HEK293 (cell line): ENCODE data around the gene DPEP3.
A peak's percentile ranks its signal among the peaks of the same experiment; 100 is the strongest.

Experiments
- MYNN ChIP-seq: fragments of 450-650 bp; formaldehyde crosslinking; IDR thresholded peaks from 2 replicates; pipeline ENCODE4 v1.5.1; 2016; ENCODE audit warnings: missing biosample characterization, missing genetic modification characterization, borderline replicate concordance
- OVOL3 ChIP-seq: fragments of 450-650 bp; formaldehyde crosslinking; IDR thresholded peaks from 2 replicates; pipeline ENCODE4 v1.5.1; 2016; ENCODE audit warnings: missing biosample characterization, missing genetic modification characterization
- SCRT2 ChIP-seq: fragments of 450-650 bp; formaldehyde crosslinking; IDR thresholded peaks from 2 replicates; pipeline ENCODE4 v1.5.1; 2016; ENCODE audit warnings: missing biosample characterization, missing genetic modification characterization
- YY2 ChIP-seq: fragments of 450-650 bp; formaldehyde crosslinking; IDR thresholded peaks from 2 replicates; pipeline ENCODE4 v1.5.1; 2016; ENCODE audit warnings: missing biosample characterization, missing genetic modification characterization
- ZBTB20 ChIP-seq: fragments of 450-650 bp; formaldehyde crosslinking; IDR thresholded peaks from 2 replicates; pipeline ENCODE4 v1.5.1; 2016; ENCODE audit warnings: missing biosample characterization, missing genetic modification characterization
- ZNF133 ChIP-seq: fragments of 450-650 bp; formaldehyde crosslinking; IDR thresholded peaks from 2 replicates; pipeline ENCODE4 v1.5.1; 2016; ENCODE audit warnings: missing biosample characterization, missing genetic modification characterization
- ZNF140 ChIP-seq: fragments of 450-650 bp; formaldehyde crosslinking; IDR thresholded peaks from 2 replicates; pipeline ENCODE4 v1.5.1; 2016; ENCODE audit warnings: missing biosample characterization, missing genetic modification characterization
- ZNF157 ChIP-seq: fragments of 450-650 bp; formaldehyde crosslinking; IDR thresholded peaks from 2 replicates; pipeline ENCODE4 v1.5.1; 2016; ENCODE audit warnings: missing biosample characterization, missing genetic modification characterization
- ZNF175 ChIP-seq: fragments of 450-650 bp; formaldehyde crosslinking; IDR thresholded peaks from 2 replicates; pipeline ENCODE4 v1.5.1; 2016; ENCODE audit warnings: missing biosample characterization, missing genetic modification characterization
- ZNF398 ChIP-seq: fragments of 450-650 bp; formaldehyde crosslinking; IDR thresholded peaks from 2 replicates; pipeline ENCODE4 v1.5.1; 2017; ENCODE audit warnings: missing biosample characterization, missing genetic modification characterization
- ZNF501 ChIP-seq: fragments of 450-650 bp; formaldehyde crosslinking; IDR thresholded peaks from 2 replicates; pipeline ENCODE4 v1.5.1; 2016; ENCODE audit warnings: missing biosample characterization, missing genetic modification characterization
- ZNF521 ChIP-seq: fragments of 450-650 bp; formaldehyde crosslinking; IDR thresholded peaks from 2 replicates; pipeline ENCODE4 v1.5.1; 2017; ENCODE audit warnings: missing biosample characterization, mild to moderate bottlenecking, missing genetic modification characterization
- ZNF555 ChIP-seq: fragments of 450-650 bp; formaldehyde crosslinking; conservative IDR thresholded peaks from 2 replicates; pipeline ENCODE4 v1.5.1; 2017; ENCODE audit warnings: missing biosample characterization, mild to moderate bottlenecking, missing genetic modification characterization, inconsistent platforms
- ZNF558 ChIP-seq: fragments of 450-650 bp; formaldehyde crosslinking; IDR thresholded peaks from 2 replicates; pipeline ENCODE4 v1.5.1; 2016; ENCODE audit warnings: missing biosample characterization, missing genetic modification characterization
- ZNF571 ChIP-seq: fragments of 450-650 bp; formaldehyde crosslinking; IDR thresholded peaks from 2 replicates; pipeline ENCODE4 v1.5.0; 2017; ENCODE audit warnings: missing biosample characterization, missing genetic modification characterization
- ZNF830 ChIP-seq: fragments of 450-650 bp; IDR thresholded peaks from 2 replicates; pipeline ENCODE4 v1.5.0; 2018; ENCODE audit warnings: missing biosample characterization, missing genetic modification characterization, low read depth, mild to moderate bottlenecking, moderate library complexity
- ZXDB ChIP-seq: fragments of 450-650 bp; formaldehyde crosslinking; IDR thresholded peaks from 2 replicates; pipeline ENCODE4 v1.5.1; 2016; ENCODE audit warnings: missing biosample characterization, missing genetic modification characterization
- TF ChIP-seq, protein P1 (sequence below): fragments of 450-650 bp; formaldehyde crosslinking; conservative IDR thresholded peaks from 2 replicates; pipeline ENCODE4 v1.5.1; 2016; ENCODE audit warnings: low read depth, missing biosample characterization, missing genetic modification characterization
- TF ChIP-seq, protein P2 (sequence below): fragments of 450-650 bp; formaldehyde crosslinking; IDR thresholded peaks from 2 replicates; pipeline ENCODE4 v1.5.1; 2016; ENCODE audit warnings: missing biosample characterization, missing genetic modification characterization
- TF ChIP-seq, protein P3 (sequence below): fragments of 450-650 bp; formaldehyde crosslinking; IDR thresholded peaks from 2 replicates; pipeline ENCODE4 v1.5.1; 2016; ENCODE audit warnings: missing biosample characterization, missing genetic modification characterization, borderline replicate concordance
- TF ChIP-seq, protein P4 (sequence below): fragments of 450-650 bp; formaldehyde crosslinking; IDR thresholded peaks from 2 replicates; pipeline ENCODE4 v1.5.1; 2016; ENCODE audit warnings: missing biosample characterization, missing genetic modification characterization
- TF ChIP-seq, protein P5 (sequence below): fragments of 450-650 bp; formaldehyde crosslinking; IDR thresholded peaks from 2 replicates; pipeline ENCODE4 v1.5.1; 2016; ENCODE audit warnings: missing biosample characterization, missing genetic modification characterization, borderline replicate concordance

Gene DPEP3

DNA sequence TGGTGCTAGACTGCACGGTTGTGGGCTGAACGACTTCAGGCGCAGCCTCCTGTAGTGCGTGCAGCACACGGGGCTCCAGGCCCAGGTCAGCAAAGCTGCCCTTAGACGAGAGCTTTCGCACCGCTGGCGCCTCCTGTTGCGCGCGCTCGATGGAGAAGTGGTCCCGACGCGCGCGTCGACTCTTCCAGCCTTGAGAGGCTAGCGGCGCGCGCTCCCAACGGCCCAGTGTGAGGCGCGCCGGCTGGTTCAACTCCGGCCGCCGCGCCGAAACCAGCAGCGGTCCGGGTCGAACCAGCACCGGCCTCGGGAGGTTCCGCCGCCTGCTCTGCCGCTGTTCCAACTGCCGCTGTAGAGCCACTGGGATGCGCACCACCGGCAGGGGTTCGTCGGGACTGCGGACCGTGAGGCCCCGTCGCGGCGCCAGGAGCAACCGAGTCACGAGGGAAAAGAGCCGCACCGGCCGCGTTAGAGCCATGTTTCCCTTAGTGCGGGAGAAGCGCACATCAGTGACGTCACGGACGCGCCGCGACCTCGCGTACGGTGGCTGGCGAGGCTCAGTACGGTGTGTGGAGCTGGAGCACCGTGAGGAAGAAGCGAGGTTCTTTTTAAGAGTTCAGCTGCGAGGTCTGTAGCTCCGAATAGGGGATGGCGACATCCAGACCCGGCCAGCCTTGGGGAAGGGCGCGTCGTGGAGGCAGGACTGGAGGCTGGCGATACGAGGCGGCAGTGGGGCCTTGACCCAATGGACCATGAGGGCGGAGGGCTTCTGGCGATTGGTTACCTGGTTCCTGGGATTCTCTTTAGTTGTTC is 42.6 kb upstream of the DPEP3 start, which contains the start of the genes DDX28 and DUS2 (continued):
- TF ChIP-seq, protein P1, sequence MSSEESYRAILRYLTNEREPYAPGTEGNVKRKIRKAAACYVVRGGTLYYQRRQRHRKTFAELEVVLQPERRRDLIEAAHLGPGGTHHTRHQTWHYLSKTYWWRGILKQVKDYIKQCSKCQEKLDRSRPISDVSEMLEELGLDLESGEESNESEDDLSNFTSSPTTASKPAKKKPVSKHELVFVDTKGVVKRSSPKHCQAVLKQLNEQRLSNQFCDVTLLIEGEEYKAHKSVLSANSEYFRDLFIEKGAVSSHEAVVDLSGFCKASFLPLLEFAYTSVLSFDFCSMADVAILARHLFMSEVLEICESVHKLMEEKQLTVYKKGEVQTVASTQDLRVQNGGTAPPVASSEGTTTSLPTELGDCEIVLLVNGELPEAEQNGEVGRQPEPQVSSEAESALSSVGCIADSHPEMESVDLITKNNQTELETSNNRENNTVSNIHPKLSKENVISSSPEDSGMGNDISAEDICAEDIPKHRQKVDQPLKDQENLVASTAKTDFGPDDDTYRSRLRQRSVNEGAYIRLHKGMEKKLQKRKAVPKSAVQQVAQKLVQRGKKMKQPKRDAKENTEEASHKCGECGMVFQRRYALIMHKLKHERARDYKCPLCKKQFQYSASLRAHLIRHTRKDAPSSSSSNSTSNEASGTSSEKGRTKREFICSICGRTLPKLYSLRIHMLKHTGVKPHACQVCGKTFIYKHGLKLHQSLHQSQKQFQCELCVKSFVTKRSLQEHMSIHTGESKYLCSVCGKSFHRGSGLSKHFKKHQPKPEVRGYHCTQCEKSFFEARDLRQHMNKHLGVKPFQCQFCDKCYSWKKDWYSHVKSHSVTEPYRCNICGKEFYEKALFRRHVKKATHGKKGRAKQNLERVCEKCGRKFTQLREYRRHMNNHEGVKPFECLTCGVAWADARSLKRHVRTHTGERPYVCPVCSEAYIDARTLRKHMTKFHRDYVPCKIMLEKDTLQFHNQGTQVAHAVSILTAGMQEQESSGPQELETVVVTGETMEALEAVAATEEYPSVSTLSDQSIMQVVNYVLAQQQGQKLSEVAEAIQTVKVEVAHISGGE (tag by site-specific recombination), result peak; percentile 91
- TF ChIP-seq YY2 (tag by site-specific recombination), result peak; percentile 92
- no peak for TF ChIP-seq ZNF157
- TF ChIP-seq, protein P2, sequence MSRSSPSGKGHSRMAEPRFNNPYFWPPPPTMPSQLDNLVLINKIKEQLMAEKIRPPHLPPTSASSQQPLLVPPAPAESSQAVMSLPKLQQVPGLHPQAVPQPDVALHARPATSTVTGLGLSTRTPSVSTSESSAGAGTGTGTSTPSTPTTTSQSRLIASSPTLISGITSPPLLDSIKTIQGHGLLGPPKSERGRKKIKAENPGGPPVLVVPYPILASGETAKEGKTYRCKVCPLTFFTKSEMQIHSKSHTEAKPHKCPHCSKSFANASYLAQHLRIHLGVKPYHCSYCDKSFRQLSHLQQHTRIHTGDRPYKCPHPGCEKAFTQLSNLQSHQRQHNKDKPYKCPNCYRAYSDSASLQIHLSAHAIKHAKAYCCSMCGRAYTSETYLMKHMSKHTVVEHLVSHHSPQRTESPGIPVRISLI, result no peak
- TF ChIP-seq ZBTB20, result no peak; the same call in 1 of the 2 replicates
- no peak for TF ChIP-seq ZNF175 (tag by site-specific recombination)
- TF ChIP-seq SCRT2 (tag by site-specific recombination), result peak; percentile 95
- TF ChIP-seq, protein P3, sequence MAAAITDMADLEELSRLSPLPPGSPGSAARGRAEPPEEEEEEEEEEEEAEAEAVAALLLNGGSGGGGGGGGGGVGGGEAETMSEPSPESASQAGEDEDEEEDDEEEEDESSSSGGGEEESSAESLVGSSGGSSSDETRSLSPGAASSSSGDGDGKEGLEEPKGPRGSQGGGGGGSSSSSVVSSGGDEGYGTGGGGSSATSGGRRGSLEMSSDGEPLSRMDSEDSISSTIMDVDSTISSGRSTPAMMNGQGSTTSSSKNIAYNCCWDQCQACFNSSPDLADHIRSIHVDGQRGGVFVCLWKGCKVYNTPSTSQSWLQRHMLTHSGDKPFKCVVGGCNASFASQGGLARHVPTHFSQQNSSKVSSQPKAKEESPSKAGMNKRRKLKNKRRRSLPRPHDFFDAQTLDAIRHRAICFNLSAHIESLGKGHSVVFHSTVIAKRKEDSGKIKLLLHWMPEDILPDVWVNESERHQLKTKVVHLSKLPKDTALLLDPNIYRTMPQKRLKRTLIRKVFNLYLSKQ (tag by site-specific recombination), result no peak
- TF ChIP-seq, protein P4, sequence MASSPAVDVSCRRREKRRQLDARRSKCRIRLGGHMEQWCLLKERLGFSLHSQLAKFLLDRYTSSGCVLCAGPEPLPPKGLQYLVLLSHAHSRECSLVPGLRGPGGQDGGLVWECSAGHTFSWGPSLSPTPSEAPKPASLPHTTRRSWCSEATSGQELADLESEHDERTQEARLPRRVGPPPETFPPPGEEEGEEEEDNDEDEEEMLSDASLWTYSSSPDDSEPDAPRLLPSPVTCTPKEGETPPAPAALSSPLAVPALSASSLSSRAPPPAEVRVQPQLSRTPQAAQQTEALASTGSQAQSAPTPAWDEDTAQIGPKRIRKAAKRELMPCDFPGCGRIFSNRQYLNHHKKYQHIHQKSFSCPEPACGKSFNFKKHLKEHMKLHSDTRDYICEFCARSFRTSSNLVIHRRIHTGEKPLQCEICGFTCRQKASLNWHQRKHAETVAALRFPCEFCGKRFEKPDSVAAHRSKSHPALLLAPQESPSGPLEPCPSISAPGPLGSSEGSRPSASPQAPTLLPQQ (tag by site-specific recombination), result peak; percentile 77
- TF ChIP-seq ZNF501 (tag by site-specific recombination), result peak; percentile 88
- no peak for TF ChIP-seq ZNF558
- TF ChIP-seq ZXDB, result peak; percentile 95
- TF ChIP-seq ZNF398 (tag by site-specific recombination), result no peak
- TF ChIP-seq, protein P5, sequence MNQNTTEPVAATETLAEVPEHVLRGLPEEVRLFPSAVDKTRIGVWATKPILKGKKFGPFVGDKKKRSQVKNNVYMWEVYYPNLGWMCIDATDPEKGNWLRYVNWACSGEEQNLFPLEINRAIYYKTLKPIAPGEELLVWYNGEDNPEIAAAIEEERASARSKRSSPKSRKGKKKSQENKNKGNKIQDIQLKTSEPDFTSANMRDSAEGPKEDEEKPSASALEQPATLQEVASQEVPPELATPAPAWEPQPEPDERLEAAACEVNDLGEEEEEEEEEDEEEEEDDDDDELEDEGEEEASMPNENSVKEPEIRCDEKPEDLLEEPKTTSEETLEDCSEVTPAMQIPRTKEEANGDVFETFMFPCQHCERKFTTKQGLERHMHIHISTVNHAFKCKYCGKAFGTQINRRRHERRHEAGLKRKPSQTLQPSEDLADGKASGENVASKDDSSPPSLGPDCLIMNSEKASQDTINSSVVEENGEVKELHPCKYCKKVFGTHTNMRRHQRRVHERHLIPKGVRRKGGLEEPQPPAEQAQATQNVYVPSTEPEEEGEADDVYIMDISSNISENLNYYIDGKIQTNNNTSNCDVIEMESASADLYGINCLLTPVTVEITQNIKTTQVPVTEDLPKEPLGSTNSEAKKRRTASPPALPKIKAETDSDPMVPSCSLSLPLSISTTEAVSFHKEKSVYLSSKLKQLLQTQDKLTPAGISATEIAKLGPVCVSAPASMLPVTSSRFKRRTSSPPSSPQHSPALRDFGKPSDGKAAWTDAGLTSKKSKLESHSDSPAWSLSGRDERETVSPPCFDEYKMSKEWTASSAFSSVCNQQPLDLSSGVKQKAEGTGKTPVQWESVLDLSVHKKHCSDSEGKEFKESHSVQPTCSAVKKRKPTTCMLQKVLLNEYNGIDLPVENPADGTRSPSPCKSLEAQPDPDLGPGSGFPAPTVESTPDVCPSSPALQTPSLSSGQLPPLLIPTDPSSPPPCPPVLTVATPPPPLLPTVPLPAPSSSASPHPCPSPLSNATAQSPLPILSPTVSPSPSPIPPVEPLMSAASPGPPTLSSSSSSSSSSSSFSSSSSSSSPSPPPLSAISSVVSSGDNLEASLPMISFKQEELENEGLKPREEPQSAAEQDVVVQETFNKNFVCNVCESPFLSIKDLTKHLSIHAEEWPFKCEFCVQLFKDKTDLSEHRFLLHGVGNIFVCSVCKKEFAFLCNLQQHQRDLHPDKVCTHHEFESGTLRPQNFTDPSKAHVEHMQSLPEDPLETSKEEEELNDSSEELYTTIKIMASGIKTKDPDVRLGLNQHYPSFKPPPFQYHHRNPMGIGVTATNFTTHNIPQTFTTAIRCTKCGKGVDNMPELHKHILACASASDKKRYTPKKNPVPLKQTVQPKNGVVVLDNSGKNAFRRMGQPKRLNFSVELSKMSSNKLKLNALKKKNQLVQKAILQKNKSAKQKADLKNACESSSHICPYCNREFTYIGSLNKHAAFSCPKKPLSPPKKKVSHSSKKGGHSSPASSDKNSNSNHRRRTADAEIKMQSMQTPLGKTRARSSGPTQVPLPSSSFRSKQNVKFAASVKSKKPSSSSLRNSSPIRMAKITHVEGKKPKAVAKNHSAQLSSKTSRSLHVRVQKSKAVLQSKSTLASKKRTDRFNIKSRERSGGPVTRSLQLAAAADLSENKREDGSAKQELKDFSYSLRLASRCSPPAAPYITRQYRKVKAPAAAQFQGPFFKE (tag by site-specific recombination), result no peak; the same call in 1 of the 2 replicates
- no peak for TF ChIP-seq ZNF571 (tag by site-specific recombination)
- peak; percentile 78; the same call in 1 of the 2 replicates for TF ChIP-seq OVOL3 (tag by site-specific recombination)
- no peak for TF ChIP-seq ZNF555 (tag by site-specific recombination)
- no peak for TF ChIP-seq ZNF521 (tag by site-specific recombination)
- no peak for TF ChIP-seq ZNF830 (tag by site-specific recombination)
- no peak; the same call in 1 of the 2 replicates for TF ChIP-seq MYNN (tag by site-specific recombination)
- no peak for TF ChIP-seq ZNF133 (tag by site-specific recombination)
- no peak for TF ChIP-seq ZNF140 (tag by site-specific recombination)
